ENCODE measurements around the gene TTLL11.

- no peak for TF ChIP-seq CTCF (conservative IDR thresholded peaks at IDR 0.05; ENCODE audit: low read depth in 2 of 2)
- TF ChIP-seq REST (IDR thresholded peaks at IDR 0.05; ENCODE audit: unreplicated experiment) = no peak
- TF ChIP-seq EZH2 (IDR thresholded peaks at IDR 0.05; ENCODE audit: low read depth, unreplicated experiment) = no peak
- no peak for TF ChIP-seq POLR2AphosphoS5 (IDR thresholded peaks at IDR 0.05; ENCODE audit: low read depth)
- no peak for TF ChIP-seq JUNB (IDR thresholded peaks at IDR 0.05; ENCODE audit: unreplicated experiment)
- TF ChIP-seq EZH2phosphoT487 (IDR thresholded peaks at IDR 0.05; ENCODE audit: unreplicated experiment) = no peak
- TF ChIP-seq STAT1 (IDR thresholded peaks at IDR 0.05; ENCODE audit: unreplicated experiment) = no peak
- TF ChIP-seq ZNF462 (CRISPR knock-in tag; IDR thresholded peaks at IDR 0.05) = no peak
- no peak for TF ChIP-seq NANOG (IDR thresholded peaks at IDR 0.05; ENCODE audit: borderline replicate concordance)
- no peak for TF ChIP-seq CREB1 (CRISPR knock-in tag; IDR thresholded peaks at IDR 0.05; ENCODE audit: low read depth)
- no peak for TF ChIP-seq ETS1 (IDR thresholded peaks at IDR 0.05)
These were observed 316.1 kb downstream of the TTLL11 start for GRCh38 chr9:121776739-121777637.
